Myocyte (in vitro differentiated cells): ENCODE results near the gene ARID1A. TPM values are rescaled to one million over a fixed set of nuclear protein-coding genes. Genes with fewer than 3 reads are reported as not detected.

ENCODE experiments used
- DNase-seq: peaks from one replicate; pipeline ENCODE4 v3.0.0-alpha.2; 2012; ENCODE audit warnings: low read depth
- total RNA-seq: library from RNA; depleted of rRNA; stranded (reverse); fragments of >200 nt; gene quantifications from 2 replicates; pipeline ENCODE4 v1.2.3, GENCODE V29; 2014

Gene ARID1A
- total RNA-seq, 1 donor from 2014 or later: 12.0 TPM

- peak; percentile 63 for DNase-seq
Observed at GRCh38 chr1:26826261-26827105, 130.7 kb downstream of the ARID1A start, which contains the start of gene ZDHHC18. TSS of gene ZDHHC18 (plus strand) at chr1:26826688. CDS start at chr1:26826805, 117 bp downstream.

- no peak for DNase-seq
Observed at GRCh38 chr1:26827106-26827604, 131.3 kb downstream of the ARID1A start.

- peak; percentile 33 for DNase-seq
Observed at GRCh38 chr1:26827663-26828062, 131.8 kb downstream of the ARID1A start.

GRCh38 chr1:26828411-26828991 lies 132.7 kb downstream of the ARID1A start:
- no peak for DNase-seq

GRCh38 chr1:26829184-26829911 lies 133.5 kb downstream of the ARID1A start:
- DNase-seq: no peak

- no peak for DNase-seq
Observed at GRCh38 chr1:26831059-26831458, 135.2 kb downstream of the ARID1A start.

Other genes with a start within 250 kb of the ARID1A start
- 250 and 254 TPM in 2 replicates for gene HMGN2, start 223.6 kb upstream of the ARID1A start, total RNA-seq
- 1.4 and 7.2 TPM in 2 replicates for gene RPS6KA1, start 166.3 kb upstream of the ARID1A start, total RNA-seq
- gene PIGV, start 91.9 kb downstream of the ARID1A start, total RNA-seq: 18.0 and 18.6 TPM in 2 replicates
- gene ZDHHC18, start 130.7 kb downstream of the ARID1A start, total RNA-seq: 11.8 and 11.9 TPM in 2 replicates
- not detected in 2 replicates for gene SFN, start 167.1 kb downstream of the ARID1A start, total RNA-seq
- 12.0 and 14.2 TPM in 2 replicates for gene GPN2, start 194.3 kb downstream of the ARID1A start, total RNA-seq
- 6.3 and 6.5 TPM in 2 replicates for gene GPATCH3, start 204.5 kb downstream of the ARID1A start, total RNA-seq
- gene NR0B2, start 218.0 kb downstream of the ARID1A start, total RNA-seq: not detected in 2 replicates
- 35.7 and 43.0 TPM in 2 replicates for gene NUDC, start 225.7 kb downstream of the ARID1A start, total RNA-seq